Upper lobe of left lung (tissue), 4 donors: ENCODE results near the gene KTI12.

Source experiments
- CTCF ChIP-seq, 6 experiments: fragments of 450-650 bp in 4 of 6; fragments of 200-600 bp in 2 of 6; sonication (generic) in 2 of 6; IDR thresholded peaks; one replicate each; pipeline ENCODE4 v1.5.1; 2016 to 2019; ENCODE audit warnings: antibody characterized with exemption in 6 of 6
- POLR2A ChIP-seq, 4 donors: fragments of 450-650 bp; IDR thresholded peaks; one replicate each; pipeline ENCODE4 v1.5.1; 2016 to 2017; ENCODE audit warnings: antibody characterized with exemption in 4 of 4, mild to moderate bottlenecking in 2 of 4

- TF ChIP-seq CTCF (IDR thresholded peaks at IDR 0.05), result no peak
- TF ChIP-seq POLR2A (IDR thresholded peaks at IDR 0.05), result no peak
These were observed 51.4 kb downstream of the KTI12 start for GRCh38 chr1:51982161-51982560.
